Measurements from ENCODE around the gene PLCB1.
A peak's percentile ranks its signal among the peaks of the same experiment; 100 is the strongest.

PLCB1 gene

GRCh38 chr20:8388141-8388540 lies 256.1 kb downstream of the PLCB1 start:
- DNase-seq (ENCODE audit: low read depth) = peak; percentile 60
- TF ChIP-seq CTCF (IDR thresholded peaks at IDR 0.05; ENCODE audit: control insufficient read depth, insufficient read depth, low read depth, low read length, missing control alignments) = no peak
- H3K4me3 ChIP-seq (ENCODE audit: control insufficient read depth, low read depth, low read length) = no peak overlapping the region

- no peak for DNase-seq (ENCODE audit: low read depth)
- no peak for TF ChIP-seq CTCF (IDR thresholded peaks at IDR 0.05; ENCODE audit: control insufficient read depth, insufficient read depth, low read depth, low read length, missing control alignments)
- H3K4me3 ChIP-seq (ENCODE audit: control insufficient read depth, low read depth, low read length) = no peak overlapping the region
These were observed 256.6 kb downstream of the PLCB1 start for GRCh38 chr20:8388707-8389106.

- no peak for DNase-seq (ENCODE audit: low read depth)
- H3K4me3 ChIP-seq (ENCODE audit: control insufficient read depth, low read depth, low read length) = no peak overlapping the region
- TF ChIP-seq CTCF (IDR thresholded peaks at IDR 0.05; ENCODE audit: control insufficient read depth, insufficient read depth, low read depth, low read length, missing control alignments) = peak; percentile 15
These were observed 257.4 kb downstream of the PLCB1 start for GRCh38 chr20:8389381-8390036.

GRCh38 chr20:8390037-8390433 lies 258.0 kb downstream of the PLCB1 start:
- no peak for TF ChIP-seq CTCF (IDR thresholded peaks at IDR 0.05; ENCODE audit: control insufficient read depth, insufficient read depth, low read depth, low read length, missing control alignments)
- no peak overlapping the region for H3K4me3 ChIP-seq (ENCODE audit: control insufficient read depth, low read depth, low read length)
- no peak for DNase-seq (ENCODE audit: low read depth)

- no peak overlapping the region for H3K4me3 ChIP-seq (ENCODE audit: control insufficient read depth, low read depth, low read length)
- no peak for TF ChIP-seq CTCF (IDR thresholded peaks at IDR 0.05; ENCODE audit: control insufficient read depth, insufficient read depth, low read depth, low read length, missing control alignments)
- DNase-seq (ENCODE audit: low read depth) = no peak
These were observed 258.4 kb downstream of the PLCB1 start for GRCh38 chr20:8390500-8390899.

- no peak for TF ChIP-seq CTCF (IDR thresholded peaks at IDR 0.05; ENCODE audit: control insufficient read depth, insufficient read depth, low read depth, low read length, missing control alignments)
- DNase-seq (ENCODE audit: low read depth) = no peak
- H3K4me3 ChIP-seq (ENCODE audit: control insufficient read depth, low read depth, low read length) = no peak overlapping the region
These were observed 261.3 kb downstream of the PLCB1 start for GRCh38 chr20:8393381-8393780.

Measured in AG09309 (cell line).